Naive B cell (primary cell): ENCODE results near the gene RNF220. TPM values are rescaled to one million over a fixed set of nuclear protein-coding genes. Genes with fewer than 3 reads are reported as not detected.

ENCODE experiments used
- ATAC-seq, 2 donors: fragments of 150-1000 bp; cut with Tn5 transposase; 2 replicates each; pipeline ENCODE4 v1.10.0; 2021; ENCODE audit warnings: low read depth in 2 of 2, mild to moderate bottlenecking in 2 of 2, moderate library complexity in 2 of 2
- DNase-seq: peaks from one replicate; pipeline ENCODE4 v3.0.0; 2022
- H3K27ac Mint-ChIP-seq, 6 donors: one replicate each; pipeline ENCODE4 v1.8.0; 2020 to 2022; ENCODE audit warnings: mild to moderate bottlenecking in 6 of 6, mixed read lengths in 6 of 6, moderate library complexity in 5 of 6, inconsistent platforms in 2 of 6
- H3K27me3 Mint-ChIP-seq, 3 donors: one replicate each; pipeline ENCODE4 v1.8.0; 2021 to 2022; ENCODE audit warnings: mixed read lengths in 3 of 3, mild to moderate bottlenecking in 1 of 3
- H3K36me3 Mint-ChIP-seq, 2 donors: one replicate each; pipeline ENCODE4 v1.8.0; 2020 to 2022; ENCODE audit warnings: mixed read lengths in 2 of 2, inconsistent platforms in 1 of 2, mild to moderate bottlenecking in 1 of 2
- H3K4me1 Mint-ChIP-seq, 3 donors: one replicate each; pipeline ENCODE4 v1.8.0; 2020 to 2022; ENCODE audit warnings: mixed read lengths in 3 of 3, inconsistent platforms in 1 of 3, mild to moderate bottlenecking in 1 of 3, moderate library complexity in 1 of 3
- H3K4me3 Mint-ChIP-seq, 8 donors: one replicate each; pipeline ENCODE4 v1.8.0; 2020 to 2022; ENCODE audit warnings: mild to moderate bottlenecking in 8 of 8, mixed read lengths in 8 of 8, moderate library complexity in 8 of 8, inconsistent platforms in 2 of 8
- H3K9me3 Mint-ChIP-seq, 7 donors: one replicate each; pipeline ENCODE4 v1.8.0; 2020 to 2022; ENCODE audit warnings: mixed read lengths in 7 of 7, mild to moderate bottlenecking in 5 of 7, inconsistent platforms in 2 of 7, moderate library complexity in 1 of 7
- polyA plus RNA-seq, 6 donors: library from polyadenylated mRNA; unstranded; fragments of 300-500 nt; fragmentation: Illumina TruSeq; gene quantifications; one replicate each; pipeline ENCODE4 v1.2.3, GENCODE V29; 2021; ENCODE audit warnings: low read depth in 6 of 6

The RNF220 gene
- polyA plus RNA-seq, 6 donors from 2014 or later = 75.3 to 117 (median 82.4) TPM

DNA sequence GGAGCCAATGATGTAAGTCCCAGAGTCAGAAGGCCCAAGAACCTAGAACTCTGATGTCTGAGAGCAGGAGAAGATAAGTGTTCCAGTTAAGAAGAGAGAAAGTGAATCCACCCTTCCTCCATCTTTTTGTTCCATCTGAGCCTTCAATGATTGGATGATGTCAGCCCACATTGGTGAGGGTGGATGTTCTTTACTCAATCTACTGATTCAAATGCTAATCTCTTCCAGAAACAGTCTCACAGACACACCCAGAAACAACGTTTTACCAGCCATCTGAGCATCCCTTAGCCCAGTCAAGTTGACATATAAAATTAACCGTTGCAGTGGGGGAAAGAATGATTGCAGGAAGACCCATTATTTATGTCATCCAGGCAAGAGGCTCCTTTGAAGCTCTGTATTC lies 16.5 kb upstream of the RNF220 start:
- no peaks in the 10 kb centered on the region for H3K9me3 Mint-ChIP-seq
- H3K36me3 Mint-ChIP-seq = no peaks in the 10 kb centered on the region
- ATAC-seq (no peak), DNase-seq (no peak)
- H3K4me3 Mint-ChIP-seq = no peak overlapping the region
- no peak overlapping the region for H3K27ac Mint-ChIP-seq
- no peaks in the 10 kb centered on the region for H3K4me1 Mint-ChIP-seq
- H3K27me3 Mint-ChIP-seq = peaks cover 0 to 14% (median 7%) of the 10 kb centered on the region in 3 donors

DNA sequence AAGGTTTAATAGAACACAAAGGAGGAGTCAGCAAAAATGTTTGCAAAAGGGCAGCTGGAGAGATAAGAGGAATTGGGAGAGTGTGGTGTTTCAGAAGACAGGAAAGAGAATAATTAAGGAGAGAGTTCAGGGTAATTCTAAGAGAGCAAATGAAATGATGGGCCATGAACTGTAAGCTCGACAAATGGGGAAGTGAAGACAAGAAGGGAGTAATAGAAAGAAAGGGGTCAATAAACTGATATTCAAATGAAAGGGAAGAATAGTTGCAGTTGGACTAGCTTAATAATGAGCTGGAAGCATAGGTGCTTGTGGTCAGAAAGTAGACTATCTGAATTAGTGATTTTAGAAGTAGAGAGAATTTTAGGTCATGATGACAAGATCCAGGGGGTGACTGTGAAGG lies 15.6 kb upstream of the RNF220 start:
- ATAC-seq (no peak), DNase-seq (no peak)
- Mint-ChIP-seq H3K36me3 (no peaks in the 10 kb centered on the region), H3K4me1 (no peaks in the 10 kb centered on the region), H3K4me3 (no peak overlapping the region), H3K27ac (no peak overlapping the region), H3K9me3 (no peaks in the 10 kb centered on the region), H3K27me3 (peaks cover 6 to 18% (median 12%) of the 10 kb centered on the region in 3 donors)

- no peak overlapping the region for H3K27ac Mint-ChIP-seq
- H3K9me3 Mint-ChIP-seq = peaks cover 0 to 3% (median 0%) of the 10 kb centered on the region in 7 donors
Measured at GRCh38 chr1:44390277-44390676, 14.8 kb upstream of the RNF220 start.

DNA sequence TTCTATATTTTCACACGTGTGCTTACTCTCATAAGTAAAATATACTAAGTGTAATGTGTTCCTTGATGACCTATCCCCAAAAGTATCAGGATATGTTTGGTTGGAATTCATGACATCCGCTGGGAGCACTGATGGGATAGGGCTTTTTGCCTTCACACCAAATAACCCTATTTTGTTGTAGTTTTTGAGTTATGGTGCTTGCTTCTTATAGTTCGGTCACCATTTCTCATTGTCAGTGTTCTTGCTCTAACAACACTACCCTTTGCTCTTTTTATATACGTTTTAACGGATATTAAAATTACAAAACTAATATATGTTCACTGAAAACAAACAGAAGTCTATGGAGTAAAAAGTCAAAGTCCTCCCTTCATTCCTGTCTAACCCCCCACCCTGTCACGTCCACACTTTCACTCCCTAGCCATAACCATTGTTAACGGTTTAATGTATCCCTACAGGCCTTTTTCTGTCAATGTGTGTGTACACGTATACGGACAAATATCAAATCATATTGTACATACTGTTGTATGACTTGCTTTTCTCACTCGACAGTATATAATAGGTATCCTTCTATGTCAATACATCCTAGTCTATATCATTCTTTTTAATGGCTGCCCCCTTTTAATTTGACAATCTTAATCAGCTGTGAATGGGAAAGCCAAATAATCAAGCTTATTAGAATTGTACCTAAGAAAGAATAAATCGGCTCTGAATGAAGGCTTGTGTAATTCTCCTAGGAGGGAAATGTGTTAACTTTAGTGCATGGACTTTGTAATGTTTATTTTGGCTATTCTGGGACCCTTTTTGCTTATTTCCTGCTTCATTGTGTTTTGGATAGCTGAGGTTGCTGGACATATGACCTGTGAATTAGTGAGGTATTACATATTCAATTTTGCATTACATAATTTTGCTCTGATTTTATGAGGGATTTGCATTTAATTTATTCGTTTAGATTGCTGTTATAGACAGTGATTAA lies 3.5 kb upstream of the RNF220 start:
- H3K9me3 Mint-ChIP-seq = peaks cover 0 to 5% (median under 1%) of the 10 kb centered on the region in 7 donors
- no peak overlapping the region for H3K27ac Mint-ChIP-seq
- H3K4me3 Mint-ChIP-seq = no peak overlapping the region
- H3K36me3 Mint-ChIP-seq = peaks cover 0 to 3% of the 10 kb centered on the region in 2 donors
- H3K4me1 Mint-ChIP-seq = peaks cover 14 to 18% (median 16%) of the 10 kb centered on the region in 3 donors
- peaks cover 53 to 67% (median 63%) of the 10 kb centered on the region in 3 donors for H3K27me3 Mint-ChIP-seq
- DNase-seq (no peak), ATAC-seq (no peak)

More at GRCh38 chr1:44390277-44390676, 14.8 kb upstream of the RNF220 start:
- H3K4me3 Mint-ChIP-seq = no peak overlapping the region
- peaks cover 13 to 21% (median 16%) of the 10 kb centered on the region in 3 donors for H3K27me3 Mint-ChIP-seq
- no peaks in the 10 kb centered on the region for H3K4me1 Mint-ChIP-seq
- no peak for DNase-seq
- peaks cover 0 to 4% of the 10 kb centered on the region in 2 donors for H3K36me3 Mint-ChIP-seq
- no peak for ATAC-seq

GRCh38 chr1:44405798-44406736 lies 1.0 kb downstream of the RNF220 start:
- DNase-seq (no peak), ATAC-seq (peak; percentile 35 to 50)
- Mint-ChIP-seq H3K27ac (peak overlapping the region in 1 of 6 donors; percentile 38), H3K4me3 (peak overlapping the region; percentile 87 to 98 (median 94)), H3K4me1 (peaks cover 30 to 44% (median 37%) of the 10 kb centered on the region in 3 donors), H3K27me3 (peaks cover 37 to 55% (median 49%) of the 10 kb centered on the region in 3 donors), H3K9me3 (no peaks in the 10 kb centered on the region), H3K36me3 (no peaks in the 10 kb centered on the region)

DNA sequence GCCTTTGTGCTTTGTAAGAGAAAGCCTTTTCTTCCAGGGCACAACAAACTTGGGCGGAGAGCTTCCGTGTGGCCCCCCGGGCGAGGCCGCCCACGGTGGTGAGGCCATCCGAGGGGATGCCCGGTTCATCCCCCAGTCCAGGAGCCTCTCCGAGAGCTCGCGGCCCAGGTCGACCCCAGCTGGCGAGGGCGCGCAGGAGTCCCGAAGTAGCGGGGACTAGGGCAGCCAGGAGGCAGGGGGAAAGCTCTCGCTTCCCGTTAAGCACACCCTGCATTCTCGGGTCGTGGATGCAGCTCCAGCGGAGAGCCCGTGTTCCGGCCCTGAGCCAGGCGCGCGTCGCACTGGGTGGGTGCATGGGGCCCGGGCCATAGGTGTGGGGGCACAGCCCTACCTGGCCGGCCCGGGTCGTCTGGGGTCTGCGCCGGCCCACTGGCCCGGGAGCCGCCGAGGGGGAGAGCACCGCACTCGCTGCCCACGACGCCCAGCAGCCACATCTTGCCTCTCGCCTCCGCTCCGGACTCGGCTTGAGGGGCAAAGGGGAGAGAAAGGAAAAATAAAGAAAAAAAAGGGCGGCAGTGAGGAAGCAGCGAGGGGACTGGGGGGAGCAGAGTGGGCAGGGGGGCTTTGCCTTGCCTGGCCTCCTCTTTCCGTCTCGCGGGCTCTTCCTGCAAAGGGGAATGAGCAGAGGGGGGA lies 1.8 kb downstream of the RNF220 start:
- ATAC-seq (peak; percentile 36 to 48), DNase-seq (no peak)
- Mint-ChIP-seq H3K4me3 (peak overlapping the region; percentile 87 to 98 (median 94)), H3K27me3 (peaks cover 28 to 48% (median 41%) of the 10 kb centered on the region in 3 donors), H3K36me3 (no peaks in the 10 kb centered on the region), H3K9me3 (no peaks in the 10 kb centered on the region), H3K27ac (peak overlapping the region in 2 of 6 donors; percentile 7 to 26), H3K4me1 (peaks cover 30 to 44% (median 37%) of the 10 kb centered on the region in 3 donors)

- H3K36me3 Mint-ChIP-seq = no peaks in the 10 kb centered on the region
- peak overlapping the region; percentile 77 to 98 (median 92) for H3K4me3 Mint-ChIP-seq
- peak overlapping the region in 1 of 6 donors; percentile 69 for H3K27ac Mint-ChIP-seq
- ATAC-seq (peak in 1 of 2 donors; percentile 6), DNase-seq (no peak)
- H3K9me3 Mint-ChIP-seq = no peaks in the 10 kb centered on the region
- H3K4me1 Mint-ChIP-seq = peaks cover 30 to 44% (median 37%) of the 10 kb centered on the region in 3 donors
- peaks cover 21 to 41% (median 34%) of the 10 kb centered on the region in 3 donors for H3K27me3 Mint-ChIP-seq
Measured at GRCh38 chr1:44407430-44408211, 2.6 kb downstream of the RNF220 start.

GRCh38 chr1:44408212-44408582 lies 3.1 kb downstream of the RNF220 start:
- DNase-seq (no peak), ATAC-seq (no peak)
- Mint-ChIP-seq H3K36me3 (no peaks in the 10 kb centered on the region), H3K27ac (peak overlapping the region in 1 of 6 donors; percentile 69), H3K4me3 (peak overlapping the region; percentile 66 to 91 (median 78)), H3K4me1 (peaks cover 30 to 44% (median 37%) of the 10 kb centered on the region in 3 donors), H3K27me3 (peaks cover 15 to 35% (median 28%) of the 10 kb centered on the region in 3 donors), H3K9me3 (no peaks in the 10 kb centered on the region)

DNA sequence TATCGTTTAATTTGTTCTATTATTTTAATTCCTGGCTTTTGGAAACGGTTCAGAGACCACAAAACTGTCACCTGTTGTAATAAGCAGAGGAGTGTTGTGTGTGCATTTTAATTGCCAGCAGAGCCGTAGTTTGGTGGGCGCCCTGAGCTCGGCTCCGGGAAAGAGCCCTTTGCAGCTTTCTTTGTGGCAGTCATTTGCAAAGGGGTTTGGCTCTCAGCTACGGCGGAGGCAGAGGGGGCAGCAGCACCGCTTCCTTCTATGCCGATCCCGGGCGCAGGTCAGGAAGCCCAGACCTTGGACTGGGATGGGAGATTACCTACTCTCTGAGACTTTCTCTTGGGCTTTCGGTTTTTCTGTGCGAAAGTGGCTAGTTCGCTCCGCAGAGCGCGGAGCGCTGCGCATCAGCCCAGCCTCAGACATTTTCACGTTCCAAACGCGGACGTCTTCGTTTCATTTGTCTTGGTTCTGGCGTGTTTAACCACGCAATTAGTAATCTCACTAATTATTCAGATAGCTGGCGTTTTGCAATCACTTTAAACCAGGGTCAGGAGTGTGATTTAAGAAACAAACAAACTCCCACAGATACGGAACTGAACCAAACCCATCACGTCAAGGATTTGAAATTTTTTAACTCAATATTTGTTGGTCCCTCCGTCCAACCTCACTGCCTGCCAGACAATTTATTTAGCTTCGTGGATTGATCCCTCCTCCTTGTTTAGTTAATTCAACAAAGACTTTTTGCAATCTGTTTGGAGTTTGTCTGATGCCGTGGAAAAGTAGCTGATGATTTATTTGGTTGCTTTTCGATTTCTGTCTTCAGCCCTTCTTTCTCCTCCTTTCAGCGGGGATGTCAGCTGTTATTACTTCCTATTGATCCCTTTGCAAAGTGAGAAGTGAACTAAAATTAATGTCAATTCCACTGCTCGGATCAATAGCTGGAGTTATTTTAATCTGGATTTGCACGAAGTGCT lies 3.9 kb downstream of the RNF220 start:
- peak overlapping the region in 4 of 6 donors; percentile 8 to 64 (median 17) for H3K27ac Mint-ChIP-seq
- H3K27me3 Mint-ChIP-seq = peaks cover 13 to 35% (median 27%) of the 10 kb centered on the region in 3 donors
- ATAC-seq (no peak), DNase-seq (no peak)
- no peaks in the 10 kb centered on the region for H3K9me3 Mint-ChIP-seq
- H3K4me3 Mint-ChIP-seq = peak overlapping the region; percentile 65 to 91 (median 78)
- H3K36me3 Mint-ChIP-seq = no peaks in the 10 kb centered on the region
- H3K4me1 Mint-ChIP-seq = peaks cover 30 to 44% (median 37%) of the 10 kb centered on the region in 3 donors

DNA sequence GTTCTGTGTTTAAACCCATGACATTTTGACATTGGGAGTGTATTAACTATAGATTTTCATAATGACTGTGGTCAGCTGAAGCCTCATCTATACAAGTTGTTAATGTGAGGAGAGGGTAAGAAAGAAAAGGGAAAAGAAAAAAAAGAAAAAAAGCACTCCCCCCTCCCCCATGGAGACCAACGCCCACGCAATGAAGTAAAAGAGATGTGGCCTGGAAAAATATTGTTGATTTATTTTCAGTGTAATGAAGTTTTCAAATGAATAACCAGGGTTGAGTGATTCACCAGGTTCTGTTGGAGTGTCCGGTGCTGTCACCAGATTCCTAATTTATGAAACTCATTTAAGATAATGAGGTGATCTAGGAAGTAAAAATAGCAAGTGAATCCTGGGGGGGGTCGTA lies 4.7 kb downstream of the RNF220 start:
- Mint-ChIP-seq H3K36me3 (no peaks in the 10 kb centered on the region), H3K9me3 (no peaks in the 10 kb centered on the region), H3K27me3 (peaks cover 11 to 36% (median 26%) of the 10 kb centered on the region in 3 donors), H3K4me3 (no peak overlapping the region), H3K4me1 (peaks cover 30 to 43% (median 37%) of the 10 kb centered on the region in 3 donors), H3K27ac (no peak overlapping the region)
- ATAC-seq = no peak
- no peak for DNase-seq

- DNase-seq (no peak), ATAC-seq (no peak)
- Mint-ChIP-seq H3K27me3 (peaks cover 6 to 40% (median 24%) of the 10 kb centered on the region in 3 donors), H3K9me3 (no peaks in the 10 kb centered on the region), H3K4me3 (no peak overlapping the region), H3K4me1 (peaks cover 14 to 22% (median 21%) of the 10 kb centered on the region in 3 donors), H3K27ac (no peak overlapping the region), H3K36me3 (no peaks in the 10 kb centered on the region)
Measured at GRCh38 chr1:44411861-44412260, 6.8 kb downstream of the RNF220 start.
